IMR-90 (cell line): ENCODE measurements around the gene ZC2HC1B. TPM values are rescaled to one million over a fixed set of nuclear protein-coding genes. Genes with fewer than 3 reads are reported as not detected.
"Not testable (repeated sequence)": the region's sequence is repeated elsewhere in the genome, so short reads cannot be mapped to it uniquely, and the experiment has no call there.

Source experiments
- ATAC-seq: fragments of 200-7000 bp; cut with Tn5 transposase; 2 replicates; pipeline ENCODE4 v1.9.1; 2020; ENCODE audit warnings: low read depth, mild to moderate bottlenecking, moderate library complexity
- BruUV-seq: library from RNA; stranded (reverse); fragments of 400-500 nt; replicated peaks from 2 replicates; lab custom pipeline; 2021; lab: Mats Ljungman, UMichigan
- CTCF ChIA-PET: fragments of 300-600 bp; formaldehyde crosslinking; extraction: SDS; loops from one replicate; lab custom pipeline; 2021; ENCODE audit warnings: antibody characterized with exemption; lab: Yijun Ruan, JAX
- POLR2A ChIA-PET: fragments of 300-600 bp; sonication (Branson Sonifier 250); formaldehyde crosslinking; loops from one replicate; lab custom pipeline; 2022; ENCODE audit warnings: antibody characterized with exemption; ENCODE audit not compliant: unreplicated experiment; lab: Charles Lee
- DNase-seq: peaks from one replicate; pipeline ENCODE4 v3.0.0; 2013
- H2AFZ ChIP-seq: replicated peaks from 2 replicates; pipeline ENCODE3; 2013; ENCODE audit warnings: low read length, mild to moderate bottlenecking; ENCODE audit not compliant: poor library complexity
- H2AK5ac ChIP-seq: 2 replicates; pipeline ENCODE4 v1.6.1; 2013; ENCODE audit warnings: low read depth, low read length, inconsistent platforms
- H2AK9ac ChIP-seq: replicated peaks from 2 replicates; pipeline ENCODE3; 2013; ENCODE audit warnings: mild to moderate bottlenecking, low read depth, low read length, moderate library complexity; ENCODE audit not compliant: poor library complexity
- H2BK120ac ChIP-seq: 2 replicates; pipeline ENCODE4 v1.6.1; 2013; ENCODE audit warnings: low read depth, low read length, inconsistent platforms
- H2BK15ac ChIP-seq: 3 replicates; pipeline ENCODE4 v1.6.1; 2013; ENCODE audit warnings: low read depth, low read length, inconsistent platforms
- H2BK20ac ChIP-seq: 2 replicates; pipeline ENCODE4 v1.6.1; 2013; ENCODE audit warnings: low read depth, mild to moderate bottlenecking, inconsistent platforms, low read length, moderate library complexity
- H2BK5ac ChIP-seq: 2 replicates; pipeline ENCODE4 v1.6.1; 2013; ENCODE audit warnings: mild to moderate bottlenecking, low read depth, low read length, inconsistent platforms; ENCODE audit not compliant: poor library complexity, severe bottlenecking
- H3K14ac ChIP-seq: replicated peaks from 2 replicates; pipeline ENCODE4 v1.6.1; 2013; ENCODE audit warnings: low read depth, low read length, inconsistent platforms
- H3K18ac ChIP-seq: 2 replicates; pipeline ENCODE4 v1.6.1; 2013; ENCODE audit warnings: low read depth, low read length, control low read depth
- H3K23ac ChIP-seq: 2 replicates; pipeline ENCODE4 v1.6.1; 2013; ENCODE audit warnings: low read depth, low read length, inconsistent platforms
- H3K27ac ChIP-seq: 2 replicates; pipeline ENCODE4 v1.5.1; 2013; ENCODE audit warnings: mild to moderate bottlenecking, control low read depth, low read length; ENCODE audit not compliant: insufficient read depth
- H3K27me3 ChIP-seq: 2 replicates; pipeline ENCODE4 v1.6.1; 2013; ENCODE audit warnings: low read length; ENCODE audit not compliant: control insufficient read depth, insufficient read depth
- H3K36me3 ChIP-seq: 2 replicates; pipeline ENCODE4 v1.6.1; 2013; ENCODE audit warnings: low read length, mixed read lengths; ENCODE audit not compliant: control insufficient read depth, insufficient read depth
- H3K4ac ChIP-seq: 2 replicates; pipeline ENCODE4 v1.6.1; 2013; ENCODE audit warnings: low read depth, low read length, inconsistent platforms
- H3K4me1 ChIP-seq: 2 replicates; pipeline ENCODE4 v1.6.1; 2013; ENCODE audit warnings: low read length, mixed read lengths; ENCODE audit not compliant: control insufficient read depth, insufficient read depth
- H3K4me2 ChIP-seq: 2 replicates; pipeline ENCODE4 v1.6.1; 2013; ENCODE audit warnings: low read depth, mild to moderate bottlenecking, control low read depth, low read length, moderate library complexity
- H3K4me3 ChIP-seq: 2 replicates; pipeline ENCODE4 v1.5.1; 2013; ENCODE audit warnings: low read depth, mild to moderate bottlenecking, control low read depth, low read length, moderate library complexity; ENCODE audit not compliant: insufficient read depth
- H3K56ac ChIP-seq: 2 replicates; pipeline ENCODE4 v1.6.1; 2013; ENCODE audit warnings: low read length, inconsistent platforms; ENCODE audit not compliant: insufficient read depth; ENCODE audit errors: extremely low read depth
- H3K79me1 ChIP-seq, 2 experiments: 2 replicates each; pipeline ENCODE4 v1.6.1; 2013; ENCODE audit warnings: low read length in 2 of 2, inconsistent platforms in 1 of 2, low read depth in 1 of 2
- H3K9ac ChIP-seq: 2 replicates; pipeline ENCODE4 v1.6.1; 2013; ENCODE audit warnings: low read depth, low read length, control low read depth
- H3K9me1 ChIP-seq: 2 replicates; pipeline ENCODE4 v1.6.1; 2013; ENCODE audit warnings: low read length, inconsistent platforms; ENCODE audit not compliant: insufficient read depth
- H3K9me3 ChIP-seq: 2 replicates; pipeline ENCODE4 v1.6.1; 2013; ENCODE audit warnings: low read length; ENCODE audit not compliant: control insufficient read depth, insufficient read depth
- H4K20me1 ChIP-seq: 2 replicates; pipeline ENCODE4 v1.6.1; 2013; ENCODE audit warnings: low read length, inconsistent platforms; ENCODE audit not compliant: insufficient read depth
- H4K5ac ChIP-seq: 2 replicates; pipeline ENCODE4 v1.6.1; 2013; ENCODE audit warnings: mild to moderate bottlenecking, low read depth, low read length, control low read depth
- H4K8ac ChIP-seq, 2 experiments: 2 replicates each; pipeline ENCODE4 v1.6.1; 2013; ENCODE audit warnings: low read depth in 2 of 2, low read length in 2 of 2, control low read depth in 1 of 2, inconsistent platforms in 1 of 2
- H4K91ac ChIP-seq: 2 replicates; pipeline ENCODE4 v1.6.1; 2013; ENCODE audit warnings: low read depth, low read length, inconsistent platforms; ENCODE audit not compliant: insufficient read depth
- CEBPB ChIP-seq: IDR thresholded peaks from 2 replicates; pipeline ENCODE4 v1.6.1; 2012; ENCODE audit warnings: low read depth, low read length, improper control_type of control experiment
- MAZ ChIP-seq: IDR thresholded peaks from 2 replicates; pipeline ENCODE4 v1.6.1; 2012; ENCODE audit warnings: low read depth, mild to moderate bottlenecking, low read length, improper control_type of control experiment, moderate library complexity, borderline replicate concordance
- NFE2L2 ChIP-seq: fragments of 150-350 bp; IDR thresholded peaks from 2 replicates; pipeline ENCODE4 v1.6.1; 2016; ENCODE audit warnings: low read depth, mild to moderate bottlenecking, low read length
- POLR2A ChIP-seq: IDR thresholded peaks from 2 replicates; pipeline ENCODE4 v1.6.1; 2012; ENCODE audit warnings: mild to moderate bottlenecking, low read depth, low read length
- RCOR1 ChIP-seq: IDR thresholded peaks from 2 replicates; pipeline ENCODE4 v1.6.1; 2012; ENCODE audit warnings: mild to moderate bottlenecking, low read length, improper control_type of control experiment; ENCODE audit not compliant: insufficient replicate concordance
- SMC3 ChIP-seq: fragments of 150-350 bp; IDR thresholded peaks from 2 replicates; pipeline ENCODE4 v1.6.1; 2016; ENCODE audit warnings: low read depth, mild to moderate bottlenecking, antibody characterized with exemption, low read length, moderate library complexity
- WGBS, 2 experiments: methylation state at CpG; one replicate each; pipeline versions ENCODE4 v1.1.5 to v1.1.7; 2013; ENCODE audit warnings: missing lambda C conversion rate in 2 of 2; ENCODE audit not compliant: insufficient read length in 1 of 2; ENCODE audit errors: extremely low coverage in 2 of 2; 5-methylcytosine and 5-hydroxymethylcytosine counted together
- dilution Hi-C: fragments of 300-500 bp; cut with HindIII; formaldehyde crosslinking; loops from one replicate; pipeline ENCODE4 v1.14.3; 2018; ENCODE audit warnings: low sequenced_read_pairs; ENCODE audit not compliant: unreplicated experiment
- in situ Hi-C: fragments of 300-500 bp; cut with MboI; formaldehyde crosslinking; loops from 3 replicates; pipeline ENCODE4 v1.14.3; 2019; ENCODE audit warnings: low sequenced_read_pairs, inconsistent platforms, mixed read lengths
- intact Hi-C: fragments of 100-400 bp; cut with micrococcal nuclease; formaldehyde crosslinking; loops from 2 replicates; pipeline ENCODE4 v1.10.0; 2022
- polyA plus RNA-seq, 3 experiments: library from polyadenylated mRNA; depleted of rRNA; stranded (reverse); fragments of >200 nt; gene quantifications; 2 replicates each; pipeline ENCODE4 v1.2.3, GENCODE V29; 2012; ENCODE audit warnings: low replicate concordance in 1 of 3
- total RNA-seq: library from RNA; depleted of rRNA; stranded (reverse); fragments of >200 nt; gene quantifications from 2 replicates; pipeline ENCODE4 v1.2.3, GENCODE V29; 2012
- TF ChIP-seq, protein P1 (sequence below): conservative IDR thresholded peaks from 2 replicates; pipeline ENCODE4 v1.5.1; 2012; ENCODE audit warnings: mild to moderate bottlenecking, low read depth, low read length, improper control_type of control experiment

Gene ZC2HC1B
- total and polyA plus RNA-seq, 2 of the 4 experiments (the other 2 are of a cell fraction): not detected

DNA sequence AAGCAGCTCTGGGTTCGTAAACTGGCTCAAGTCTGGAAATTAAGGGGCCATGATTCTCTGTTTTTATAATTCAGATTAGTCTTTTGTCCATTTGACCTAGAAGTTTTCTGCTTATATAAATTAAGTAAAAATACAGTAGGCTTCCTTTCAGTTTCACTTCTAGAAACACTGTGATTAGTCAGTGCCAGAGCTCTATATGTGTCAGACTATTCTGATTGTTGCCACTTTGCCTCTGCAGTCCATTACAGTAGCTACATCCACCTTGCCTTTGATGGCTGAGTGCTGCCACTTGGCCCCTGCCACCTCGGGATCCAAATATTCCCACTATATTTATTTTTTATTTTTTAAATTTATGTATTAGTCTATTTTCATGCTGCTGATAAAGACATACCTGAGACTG is 7.9 kb downstream of the ZC2HC1B start:
- Histone ChIP-seq H3K23ac (no peak overlapping the region), H2BK120ac (0 out of 2 replicates have a peak overlapping the region, but pooled peaks have one; percentile 8), H4K20me1 (no peaks in the 10 kb centered on the region), H3K4me1 (peaks cover 3% of the 10 kb centered on the region; the same call in 1 of the 2 replicates), H3K36me3 (no peaks in the 10 kb centered on the region), H3K56ac (no peak overlapping the region), H2BK20ac (no peak overlapping the region), H3K9me1 (no peaks in the 10 kb centered on the region), H2BK5ac (no peak overlapping the region), H4K91ac (no peak overlapping the region), H2BK15ac (no peak overlapping the region; the same call in 2 of the 3 replicates), H3K9me3 (no peaks in the 10 kb centered on the region), H3K14ac (no peak overlapping the region), H3K27ac (no peak overlapping the region), H3K18ac (0 out of 2 replicates have a peak overlapping the region, but pooled peaks have one; percentile 34), H2AK5ac (no peak overlapping the region), H2AK9ac (no peak overlapping the region), H3K4me2 (peak overlapping the region; percentile 75), H2AFZ (peak overlapping the region; percentile 51), H3K79me1 (no peaks in the 10 kb centered on the region), H3K4me3 (no peak overlapping the region), H3K9ac (no peak overlapping the region), H3K4ac (no peak overlapping the region), H4K8ac (peak overlapping the region in 1 of 2 experiments; percentile 72; a peak in 1 of 4 replicates), H4K5ac (peak overlapping the region; percentile 93), H3K27me3 (no peaks in the 10 kb centered on the region)
- no TSS peak for BruUV-seq
- in situ Hi-C loops (no loop called here), intact Hi-C loops (no loop called here), dilution Hi-C loops (no loop called here)
- TF ChIP-seq NFE2L2 (no peak), SMC3 (no peak), RCOR1 (no peak), MAZ (no peak), POLR2A (no peak), CEBPB (no peak)
- TF ChIP-seq, protein P1, sequence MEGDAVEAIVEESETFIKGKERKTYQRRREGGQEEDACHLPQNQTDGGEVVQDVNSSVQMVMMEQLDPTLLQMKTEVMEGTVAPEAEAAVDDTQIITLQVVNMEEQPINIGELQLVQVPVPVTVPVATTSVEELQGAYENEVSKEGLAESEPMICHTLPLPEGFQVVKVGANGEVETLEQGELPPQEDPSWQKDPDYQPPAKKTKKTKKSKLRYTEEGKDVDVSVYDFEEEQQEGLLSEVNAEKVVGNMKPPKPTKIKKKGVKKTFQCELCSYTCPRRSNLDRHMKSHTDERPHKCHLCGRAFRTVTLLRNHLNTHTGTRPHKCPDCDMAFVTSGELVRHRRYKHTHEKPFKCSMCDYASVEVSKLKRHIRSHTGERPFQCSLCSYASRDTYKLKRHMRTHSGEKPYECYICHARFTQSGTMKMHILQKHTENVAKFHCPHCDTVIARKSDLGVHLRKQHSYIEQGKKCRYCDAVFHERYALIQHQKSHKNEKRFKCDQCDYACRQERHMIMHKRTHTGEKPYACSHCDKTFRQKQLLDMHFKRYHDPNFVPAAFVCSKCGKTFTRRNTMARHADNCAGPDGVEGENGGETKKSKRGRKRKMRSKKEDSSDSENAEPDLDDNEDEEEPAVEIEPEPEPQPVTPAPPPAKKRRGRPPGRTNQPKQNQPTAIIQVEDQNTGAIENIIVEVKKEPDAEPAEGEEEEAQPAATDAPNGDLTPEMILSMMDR: no peak
- no CpG with 5 or more reads among the region's 2 CpGs for WGBS, 2 experiments
- ChIA-PET POLR2A (no interaction called here), CTCF (no interaction called here)
- ATAC-seq (peak; percentile 71), DNase-seq (peak; percentile 29)

DNA sequence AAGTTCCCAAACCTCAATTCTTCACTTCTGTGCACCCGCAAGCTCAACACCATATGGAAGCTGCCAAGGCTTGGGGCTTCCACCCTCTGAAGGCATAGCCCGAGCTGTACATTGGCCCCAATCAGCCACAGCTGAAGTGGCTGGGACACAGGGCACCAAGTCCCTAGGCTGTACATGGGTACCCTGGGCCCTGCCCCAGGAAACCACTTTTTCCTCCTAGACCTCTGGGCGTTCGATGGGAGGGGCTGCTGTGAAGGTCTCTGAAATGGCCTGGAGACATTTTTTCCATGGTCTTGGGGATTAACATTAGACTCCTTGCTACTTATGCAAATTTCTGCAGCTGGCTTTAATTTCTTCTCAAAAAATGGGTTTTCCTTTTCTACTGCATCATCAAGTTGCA is 9.3 kb downstream of the ZC2HC1B start:
- WGBS, 2 experiments: 70% methylated on average over 2 of the region's 4 CpGs; no CpG with 5 or more reads in 1 of the 2 experiments
- H3K4me2 ChIP-seq, H3K4me1 ChIP-seq, H3K9me1 ChIP-seq, H4K5ac ChIP-seq, H4K20me1 ChIP-seq, H3K18ac ChIP-seq, H3K27me3 ChIP-seq, H3K9me3 ChIP-seq, H3K23ac ChIP-seq, in situ Hi-C loops, H2AFZ ChIP-seq, H2BK20ac ChIP-seq, H4K8ac ChIP-seq, H3K4me3 ChIP-seq, DNase-seq, H3K56ac ChIP-seq, dilution Hi-C loops, H3K79me1 ChIP-seq, H2BK5ac ChIP-seq, H3K4ac ChIP-seq, H2AK5ac ChIP-seq, H3K14ac ChIP-seq, H3K9ac ChIP-seq, H2BK15ac ChIP-seq, ATAC-seq, POLR2A ChIA-PET, BruUV-seq, H4K91ac ChIP-seq, CTCF ChIA-PET, H2BK120ac ChIP-seq, H2AK9ac ChIP-seq, H3K36me3 ChIP-seq, H3K27ac ChIP-seq, intact Hi-C loops: not testable (repeated sequence)
